Measurements from ENCODE around the gene CTNND2. TPM values are rescaled to one million over a fixed set of nuclear protein-coding genes. Genes with fewer than 3 reads are reported as not detected.

The CTNND2 gene
- total and polyA plus RNA-seq, 10 of the 15 experiments (the other 5 are each of a cell fraction or from before 2014, with no cell fraction given) = 0.02 to 0.16 (median 0.04) TPM; not detected in 7

DNA sequence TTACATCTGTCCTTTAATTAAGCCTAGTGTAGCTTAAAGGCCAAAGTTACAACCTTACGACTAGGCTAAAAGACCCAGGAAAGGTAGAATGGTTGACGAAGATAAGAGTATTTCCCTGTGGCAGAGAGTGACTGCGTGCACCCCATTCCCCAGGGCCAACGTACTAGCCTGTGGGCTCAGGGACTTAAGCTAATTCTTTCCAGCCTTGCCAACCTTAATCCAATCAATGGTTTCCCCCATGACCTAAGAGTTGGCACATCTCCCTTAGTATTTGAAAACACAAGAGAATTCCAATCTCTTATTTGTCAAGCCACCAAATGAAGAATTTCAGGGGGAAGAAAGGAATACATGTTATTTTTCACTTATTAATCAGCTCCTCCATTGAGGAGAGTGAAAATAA, 16.0 kb downstream of the CTNND2 start (continued):
- TF ChIP-seq, protein P1, sequence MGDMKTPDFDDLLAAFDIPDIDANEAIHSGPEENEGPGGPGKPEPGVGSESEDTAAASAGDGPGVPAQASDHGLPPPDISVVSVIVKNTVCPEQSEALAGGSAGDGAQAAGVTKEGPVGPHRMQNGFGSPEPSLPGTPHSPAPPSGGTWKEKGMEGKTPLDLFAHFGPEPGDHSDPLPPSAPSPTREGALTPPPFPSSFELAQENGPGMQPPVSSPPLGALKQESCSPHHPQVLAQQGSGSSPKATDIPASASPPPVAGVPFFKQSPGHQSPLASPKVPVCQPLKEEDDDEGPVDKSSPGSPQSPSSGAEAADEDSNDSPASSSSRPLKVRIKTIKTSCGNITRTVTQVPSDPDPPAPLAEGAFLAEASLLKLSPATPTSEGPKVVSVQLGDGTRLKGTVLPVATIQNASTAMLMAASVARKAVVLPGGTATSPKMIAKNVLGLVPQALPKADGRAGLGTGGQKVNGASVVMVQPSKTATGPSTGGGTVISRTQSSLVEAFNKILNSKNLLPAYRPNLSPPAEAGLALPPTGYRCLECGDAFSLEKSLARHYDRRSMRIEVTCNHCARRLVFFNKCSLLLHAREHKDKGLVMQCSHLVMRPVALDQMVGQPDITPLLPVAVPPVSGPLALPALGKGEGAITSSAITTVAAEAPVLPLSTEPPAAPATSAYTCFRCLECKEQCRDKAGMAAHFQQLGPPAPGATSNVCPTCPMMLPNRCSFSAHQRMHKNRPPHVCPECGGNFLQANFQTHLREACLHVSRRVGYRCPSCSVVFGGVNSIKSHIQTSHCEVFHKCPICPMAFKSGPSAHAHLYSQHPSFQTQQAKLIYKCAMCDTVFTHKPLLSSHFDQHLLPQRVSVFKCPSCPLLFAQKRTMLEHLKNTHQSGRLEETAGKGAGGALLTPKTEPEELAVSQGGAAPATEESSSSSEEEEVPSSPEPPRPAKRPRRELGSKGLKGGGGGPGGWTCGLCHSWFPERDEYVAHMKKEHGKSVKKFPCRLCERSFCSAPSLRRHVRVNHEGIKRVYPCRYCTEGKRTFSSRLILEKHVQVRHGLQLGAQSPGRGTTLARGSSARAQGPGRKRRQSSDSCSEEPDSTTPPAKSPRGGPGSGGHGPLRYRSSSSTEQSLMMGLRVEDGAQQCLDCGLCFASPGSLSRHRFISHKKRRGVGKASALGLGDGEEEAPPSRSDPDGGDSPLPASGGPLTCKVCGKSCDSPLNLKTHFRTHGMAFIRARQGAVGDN (IDR thresholded peaks at IDR 0.05) = no peak
- TF ChIP-seq RCOR1 (conservative IDR thresholded peaks at IDR 0.05; ENCODE audit: low read depth, low read length) = no peak
- TF ChIP-seq STAT1 (conservative IDR thresholded peaks at IDR 0.05) = no peak
- TF ChIP-seq BHLHE40 (IDR thresholded peaks at IDR 0.05; ENCODE audit: borderline replicate concordance in 1 of 2, low read depth in 2 of 2, low read length in 1 of 2) = no peak
- TF ChIP-seq RFX5 (IDR thresholded peaks at IDR 0.05; ENCODE audit: low read depth, low read length) = no peak
- TF ChIP-seq, protein P2, sequence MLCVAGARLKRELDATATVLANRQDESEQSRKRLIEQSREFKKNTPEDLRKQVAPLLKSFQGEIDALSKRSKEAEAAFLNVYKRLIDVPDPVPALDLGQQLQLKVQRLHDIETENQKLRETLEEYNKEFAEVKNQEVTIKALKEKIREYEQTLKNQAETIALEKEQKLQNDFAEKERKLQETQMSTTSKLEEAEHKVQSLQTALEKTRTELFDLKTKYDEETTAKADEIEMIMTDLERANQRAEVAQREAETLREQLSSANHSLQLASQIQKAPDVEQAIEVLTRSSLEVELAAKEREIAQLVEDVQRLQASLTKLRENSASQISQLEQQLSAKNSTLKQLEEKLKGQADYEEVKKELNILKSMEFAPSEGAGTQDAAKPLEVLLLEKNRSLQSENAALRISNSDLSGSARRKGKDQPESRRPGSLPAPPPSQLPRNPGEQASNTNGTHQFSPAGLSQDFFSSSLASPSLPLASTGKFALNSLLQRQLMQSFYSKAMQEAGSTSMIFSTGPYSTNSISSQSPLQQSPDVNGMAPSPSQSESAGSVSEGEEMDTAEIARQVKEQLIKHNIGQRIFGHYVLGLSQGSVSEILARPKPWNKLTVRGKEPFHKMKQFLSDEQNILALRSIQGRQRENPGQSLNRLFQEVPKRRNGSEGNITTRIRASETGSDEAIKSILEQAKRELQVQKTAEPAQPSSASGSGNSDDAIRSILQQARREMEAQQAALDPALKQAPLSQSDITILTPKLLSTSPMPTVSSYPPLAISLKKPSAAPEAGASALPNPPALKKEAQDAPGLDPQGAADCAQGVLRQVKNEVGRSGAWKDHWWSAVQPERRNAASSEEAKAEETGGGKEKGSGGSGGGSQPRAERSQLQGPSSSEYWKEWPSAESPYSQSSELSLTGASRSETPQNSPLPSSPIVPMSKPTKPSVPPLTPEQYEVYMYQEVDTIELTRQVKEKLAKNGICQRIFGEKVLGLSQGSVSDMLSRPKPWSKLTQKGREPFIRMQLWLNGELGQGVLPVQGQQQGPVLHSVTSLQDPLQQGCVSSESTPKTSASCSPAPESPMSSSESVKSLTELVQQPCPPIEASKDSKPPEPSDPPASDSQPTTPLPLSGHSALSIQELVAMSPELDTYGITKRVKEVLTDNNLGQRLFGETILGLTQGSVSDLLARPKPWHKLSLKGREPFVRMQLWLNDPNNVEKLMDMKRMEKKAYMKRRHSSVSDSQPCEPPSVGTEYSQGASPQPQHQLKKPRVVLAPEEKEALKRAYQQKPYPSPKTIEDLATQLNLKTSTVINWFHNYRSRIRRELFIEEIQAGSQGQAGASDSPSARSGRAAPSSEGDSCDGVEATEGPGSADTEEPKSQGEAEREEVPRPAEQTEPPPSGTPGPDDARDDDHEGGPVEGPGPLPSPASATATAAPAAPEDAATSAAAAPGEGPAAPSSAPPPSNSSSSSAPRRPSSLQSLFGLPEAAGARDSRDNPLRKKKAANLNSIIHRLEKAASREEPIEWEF (IDR thresholded peaks at IDR 0.05; ENCODE audit: insufficient replicate concordance, low read depth, low read length) = no peak

Data from GM12878 (cell line).